ENCODE measurements around the gene CCDC88C.
A peak's percentile ranks its signal among the peaks of the same experiment; 100 is the strongest.

Gene CCDC88C

GRCh38 chr14:91377700-91378652 lies 39.6 kb downstream of the CCDC88C start:
- DNase-seq, result no peak

- peak; percentile 40 for DNase-seq
Observed at GRCh38 chr14:91376547-91377477, 40.8 kb downstream of the CCDC88C start.

- no peak for DNase-seq
Observed at GRCh38 chr14:91375720-91376452, 41.7 kb downstream of the CCDC88C start.

GRCh38 chr14:91374879-91375702 lies 42.5 kb downstream of the CCDC88C start:
- DNase-seq, result peak; percentile 95

GRCh38 chr14:91374287-91374878 lies 43.2 kb downstream of the CCDC88C start:
- no peak for DNase-seq

- DNase-seq, result no peak
Observed at GRCh38 chr14:91373591-91374254, 43.9 kb downstream of the CCDC88C start.

- peak; percentile 88 for DNase-seq
Observed at GRCh38 chr14:91372671-91373495, 44.7 kb downstream of the CCDC88C start.

GRCh38 chr14:91371990-91372375 lies 45.6 kb downstream of the CCDC88C start:
- DNase-seq, result no peak

- DNase-seq, result no peak
Observed at GRCh38 chr14:91371011-91371989, 46.3 kb downstream of the CCDC88C start.

GRCh38 chr14:91369628-91370445 lies 47.8 kb downstream of the CCDC88C start:
- no peak for DNase-seq

- DNase-seq, result no peak
Observed at GRCh38 chr14:91368776-91369416, 48.7 kb downstream of the CCDC88C start.

- no peak for DNase-seq
Observed at GRCh38 chr14:91367173-91368171, 50.1 kb downstream of the CCDC88C start.

GRCh38 chr14:91366749-91367148 lies 50.9 kb downstream of the CCDC88C start:
- no peak for DNase-seq

- no peak for DNase-seq
Observed at GRCh38 chr14:91365552-91365951, 52.1 kb downstream of the CCDC88C start.

GRCh38 chr14:91364524-91365270 lies 52.9 kb downstream of the CCDC88C start:
- no peak for DNase-seq
